ENCODE data around the gene PDCD1.

GRCh38 chr2:241906826-241907570 is 48.3 kb upstream of the PDCD1 start:
- no peak for TF ChIP-seq POLR2A (IDR thresholded peaks at IDR 0.05)
- no peak for TF ChIP-seq CTCF (IDR thresholded peaks at IDR 0.05)

Measured in esophagus squamous epithelium (tissue), 4 donors.